ENCODE results near the gene IGSF6.
"Not testable (repeated sequence)": the region's sequence is repeated elsewhere in the genome, so short reads cannot be mapped to it uniquely, and the experiment has no call there.

IGSF6 gene

DNA sequence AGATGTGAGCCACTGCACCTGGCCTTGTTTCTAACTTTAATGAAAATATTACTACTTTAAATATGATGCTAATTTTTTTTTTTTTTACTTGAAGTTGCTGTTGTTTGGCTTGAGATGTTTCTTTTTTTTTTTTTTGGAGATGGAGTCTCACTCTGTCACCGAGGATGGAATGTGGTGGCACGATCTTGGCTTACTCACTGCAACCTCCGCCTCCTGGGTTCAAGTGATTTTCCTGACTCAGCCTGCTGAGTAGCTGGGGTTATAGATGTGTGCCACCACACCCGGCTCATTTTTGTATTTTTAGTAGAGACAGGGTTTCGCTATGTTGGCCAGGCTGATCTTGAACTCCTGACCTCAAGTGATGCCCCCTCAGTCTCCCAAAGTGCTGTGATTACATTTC lies 23.6 kb downstream of the IGSF6 start:
- no peak for DNase-seq (ENCODE audit: low read depth)

DNA sequence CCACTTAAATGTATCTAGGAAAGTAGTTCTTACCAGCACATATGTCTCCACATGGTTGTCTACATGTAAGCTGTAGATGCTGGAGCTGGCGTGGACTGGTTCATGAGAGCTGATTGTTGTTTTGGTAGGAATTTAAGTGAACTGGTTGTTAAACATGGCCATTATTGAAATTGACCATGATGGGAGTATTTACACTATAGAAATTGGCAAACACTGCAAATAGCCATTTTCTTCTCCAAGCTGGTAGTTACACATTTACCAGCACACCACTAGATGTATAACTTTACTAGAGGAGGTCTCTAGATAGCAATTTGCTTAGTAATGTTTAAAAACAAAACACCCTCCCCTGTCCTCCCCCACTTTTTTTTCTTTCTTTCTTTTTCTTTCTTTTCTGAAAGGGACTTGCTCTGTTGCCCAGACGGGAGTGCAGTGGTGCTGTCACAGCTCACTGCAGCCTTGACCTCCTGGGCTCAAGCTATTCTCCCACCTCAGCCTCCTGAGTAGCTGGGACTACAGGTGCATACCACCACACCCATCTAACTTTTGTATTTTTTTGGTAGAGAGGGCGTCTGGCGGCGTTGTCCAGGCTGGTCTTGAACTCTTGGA lies 24.2 kb downstream of the IGSF6 start:
- DNase-seq (ENCODE audit: low read depth), result no peak

DNA sequence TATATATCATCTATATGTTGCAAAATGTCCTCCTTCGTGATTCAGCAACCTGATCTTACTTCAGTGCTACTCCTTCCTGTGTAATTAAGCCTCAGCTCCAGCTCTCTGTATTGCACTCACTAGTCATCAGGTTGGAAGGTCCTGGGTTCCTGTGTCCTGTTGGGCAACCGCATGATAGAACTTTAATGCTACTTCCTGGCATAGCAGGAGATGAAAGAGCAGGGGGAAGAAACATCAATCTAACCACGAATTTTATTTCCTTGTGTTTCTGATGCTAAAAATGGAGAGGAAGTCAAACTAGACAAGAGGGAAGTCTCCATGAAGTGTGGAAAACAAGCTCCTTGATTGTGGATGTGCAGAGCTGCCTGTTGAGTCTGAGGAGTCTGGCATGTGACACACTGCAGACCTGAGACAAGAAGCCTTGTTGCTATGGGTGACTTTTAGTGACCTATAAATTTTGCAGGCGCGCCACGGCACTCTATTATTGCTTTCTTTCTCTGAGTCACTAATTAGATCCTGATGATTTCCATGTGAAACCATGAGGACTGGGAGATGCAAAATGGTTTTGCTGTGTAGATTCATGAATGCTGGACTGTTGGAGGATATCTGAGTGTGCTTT lies 25.6 kb downstream of the IGSF6 start:
- no peak for DNase-seq (ENCODE audit: low read depth)

DNA sequence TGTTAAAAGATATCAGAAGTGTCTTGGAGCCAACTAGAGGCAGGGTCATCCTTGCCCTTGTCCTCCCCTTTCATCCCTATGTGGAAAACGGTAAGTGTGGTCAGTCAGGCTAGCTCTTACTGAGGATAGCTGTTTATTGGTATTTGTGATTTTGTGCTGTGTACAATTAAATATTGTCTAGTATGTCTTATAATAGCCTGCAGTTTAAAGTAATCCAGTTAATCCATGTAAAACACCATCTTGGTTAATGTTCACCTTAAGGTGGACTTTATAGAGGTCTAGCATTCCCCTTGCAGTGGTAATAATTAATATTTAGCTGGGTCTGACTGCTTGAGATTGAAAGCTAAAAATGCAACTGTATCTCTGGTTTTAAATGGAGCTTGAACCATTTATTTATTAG lies 27.4 kb downstream of the IGSF6 start:
- no peak for DNase-seq (ENCODE audit: low read depth)

DNA sequence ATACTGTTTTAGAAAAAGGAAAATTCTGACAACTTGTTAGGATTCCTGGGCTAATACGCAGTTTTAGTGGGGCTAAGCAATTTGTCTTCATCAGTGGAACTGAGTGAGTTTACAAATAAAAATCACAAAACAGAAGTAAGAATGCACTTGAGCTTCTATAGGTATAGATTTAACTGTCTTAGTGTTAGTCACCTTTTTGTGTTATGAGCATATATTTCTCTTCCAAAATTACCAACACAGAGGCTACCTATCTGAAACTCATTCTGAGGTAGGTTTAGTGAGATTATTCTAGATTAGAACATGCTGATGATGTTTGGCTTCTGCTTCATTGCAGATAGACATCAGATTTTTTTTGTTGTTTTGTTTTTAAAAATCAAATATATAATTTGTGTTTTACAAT lies 29.9 kb downstream of the IGSF6 start:
- no peak for DNase-seq (ENCODE audit: low read depth)

DNA sequence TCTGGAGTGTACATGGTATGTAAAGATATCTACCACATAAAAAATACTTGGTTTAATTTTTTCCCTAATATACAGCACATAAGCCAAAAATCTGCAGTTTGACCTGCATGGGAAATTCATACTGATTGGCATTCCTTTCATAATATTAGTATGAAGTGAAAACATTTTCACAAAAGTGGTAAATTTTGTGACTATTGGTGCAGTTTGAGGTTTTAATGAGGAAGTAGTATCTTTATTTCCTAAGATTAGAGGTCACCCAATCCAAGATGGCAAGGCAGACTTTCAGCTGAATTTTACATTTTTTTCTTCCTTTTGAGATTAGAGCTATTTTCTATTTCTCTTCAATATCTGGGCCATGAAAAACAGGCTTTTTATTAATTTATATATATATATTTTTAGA lies 31.8 kb downstream of the IGSF6 start:
- no peak for DNase-seq (ENCODE audit: low read depth)

DNA sequence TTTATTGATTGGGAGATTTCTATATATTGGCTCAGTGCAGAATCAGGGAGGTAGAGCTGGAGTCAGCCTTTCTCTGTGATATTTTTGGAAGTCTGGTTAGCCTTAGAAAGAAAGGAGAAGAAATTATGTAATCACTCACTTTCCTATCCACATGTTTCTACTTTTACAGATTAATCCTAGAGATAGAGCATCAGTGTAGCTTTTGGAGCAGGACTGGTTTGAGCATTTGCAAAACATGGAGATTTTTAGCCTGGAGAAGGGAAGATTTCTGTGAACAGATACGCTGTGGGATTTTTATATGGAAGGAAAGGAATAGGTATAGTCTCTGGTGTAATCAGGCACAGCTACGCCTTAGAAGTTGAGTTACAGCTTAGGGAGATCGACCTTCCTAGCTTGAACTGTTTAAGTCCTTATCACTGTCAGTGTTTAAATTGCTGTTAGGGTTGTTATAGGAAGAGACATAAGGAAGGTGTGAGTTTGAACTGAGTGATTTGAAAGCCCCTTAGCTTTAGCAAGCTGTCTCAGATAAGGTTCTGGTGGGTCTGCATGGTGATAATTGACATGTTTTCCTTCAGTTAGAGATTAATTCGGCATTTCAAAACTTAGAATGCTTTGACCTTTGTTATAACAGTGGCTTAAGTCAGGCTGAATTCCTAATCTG lies 32.5 kb downstream of the IGSF6 start:
- no peak for DNase-seq (ENCODE audit: low read depth)

DNA sequence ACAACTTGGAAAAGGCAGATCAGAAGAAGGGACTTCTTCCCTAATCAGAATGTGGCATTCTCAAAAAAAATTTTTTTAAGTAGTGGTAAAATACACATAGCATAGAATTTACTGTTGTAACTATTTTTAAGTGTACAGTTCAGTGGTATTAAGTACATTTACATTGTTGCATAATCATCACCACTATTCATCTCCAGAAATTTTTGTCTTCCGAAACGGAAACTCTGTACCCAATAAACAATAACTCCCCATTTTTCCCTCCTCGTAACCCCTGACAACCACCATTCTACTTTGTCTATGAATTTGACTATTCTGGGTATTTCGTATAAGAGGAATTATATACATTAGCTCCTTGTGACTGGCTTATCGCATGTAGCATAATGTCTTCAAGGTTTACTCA lies 34.1 kb downstream of the IGSF6 start:
- no peak for DNase-seq (ENCODE audit: low read depth)

DNA sequence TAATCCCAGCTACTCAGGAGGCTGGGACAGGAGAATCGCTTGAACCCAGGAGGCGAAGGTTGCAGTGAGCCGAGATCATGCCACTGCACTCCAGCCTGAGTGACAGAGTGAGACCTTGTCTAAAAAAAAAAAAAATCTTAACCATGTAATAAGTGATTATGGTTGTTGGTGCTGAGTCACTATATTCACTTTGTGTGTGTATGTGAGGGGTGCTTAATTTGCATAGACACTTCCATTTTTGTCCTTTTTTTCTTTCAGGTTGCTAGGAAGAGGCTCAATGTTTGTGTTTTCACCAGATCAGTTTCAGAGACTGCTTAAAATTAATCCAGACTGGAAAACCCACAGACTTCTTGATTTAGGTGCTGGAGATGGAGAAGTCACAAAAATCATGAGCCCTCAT lies 34.8 kb downstream of the IGSF6 start:
- DNase-seq (ENCODE audit: low read depth), result no peak

DNA sequence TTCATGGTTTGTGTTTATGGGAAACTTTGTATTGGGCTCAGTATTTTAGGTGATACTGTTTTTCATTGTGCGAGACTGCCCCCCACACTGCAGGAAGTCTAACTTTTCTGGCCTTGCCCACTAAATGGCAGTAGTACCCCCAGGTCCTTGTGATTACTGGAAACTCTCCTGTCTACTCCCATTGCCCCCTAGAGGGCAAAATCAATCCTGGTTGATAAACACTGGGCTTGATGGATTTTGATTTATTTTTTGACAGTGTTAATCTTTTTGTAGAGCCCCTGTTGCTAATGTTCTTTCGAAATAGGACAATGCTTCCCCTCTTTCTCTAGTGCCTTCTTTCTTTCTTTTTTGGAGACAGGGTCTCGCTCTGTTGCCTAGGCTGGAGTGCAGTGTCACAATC lies 37.5 kb downstream of the IGSF6 start:
- no peak for DNase-seq (ENCODE audit: low read depth)

DNA sequence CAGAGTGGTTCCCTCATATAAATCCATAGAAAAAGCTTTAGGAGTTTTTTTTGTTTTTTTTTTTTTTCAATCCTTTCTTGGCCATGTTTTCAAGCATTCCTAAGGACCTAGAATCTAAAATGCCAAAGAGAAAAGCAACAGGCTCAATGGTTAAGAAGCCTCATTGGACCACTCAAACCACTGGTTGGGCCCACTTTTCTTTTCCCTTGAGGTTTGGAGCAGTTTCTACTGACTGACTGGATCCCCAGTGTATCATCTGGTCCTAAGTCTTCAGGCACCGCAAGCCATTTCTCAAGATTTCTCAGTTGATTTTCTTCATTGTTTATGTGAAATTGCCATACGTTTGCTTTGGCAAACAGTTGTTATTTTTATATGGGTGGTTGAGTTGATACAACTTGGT lies 38.6 kb downstream of the IGSF6 start:
- no peak for DNase-seq (ENCODE audit: low read depth)

DNA sequence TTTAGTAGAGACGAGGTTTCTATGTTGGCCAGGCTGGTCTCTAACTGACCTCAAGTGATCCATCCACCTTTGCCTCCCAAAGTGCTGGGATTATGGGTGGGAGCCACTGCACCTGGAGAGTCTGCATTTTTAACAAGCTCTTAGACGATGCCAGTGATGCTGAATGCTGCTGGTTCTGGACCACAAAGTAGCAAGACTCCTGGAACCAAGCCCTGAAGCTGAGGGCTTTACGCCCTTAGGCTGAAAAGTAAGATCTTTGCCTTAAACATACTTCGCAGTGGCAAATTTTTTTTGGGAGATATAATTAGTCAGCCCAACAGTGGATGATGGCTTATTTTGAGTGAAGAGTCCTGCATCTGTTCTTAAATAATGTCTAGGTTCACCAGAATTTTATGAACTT lies 39.0 kb downstream of the IGSF6 start:
- DNase-seq (ENCODE audit: low read depth), result no peak

DNA sequence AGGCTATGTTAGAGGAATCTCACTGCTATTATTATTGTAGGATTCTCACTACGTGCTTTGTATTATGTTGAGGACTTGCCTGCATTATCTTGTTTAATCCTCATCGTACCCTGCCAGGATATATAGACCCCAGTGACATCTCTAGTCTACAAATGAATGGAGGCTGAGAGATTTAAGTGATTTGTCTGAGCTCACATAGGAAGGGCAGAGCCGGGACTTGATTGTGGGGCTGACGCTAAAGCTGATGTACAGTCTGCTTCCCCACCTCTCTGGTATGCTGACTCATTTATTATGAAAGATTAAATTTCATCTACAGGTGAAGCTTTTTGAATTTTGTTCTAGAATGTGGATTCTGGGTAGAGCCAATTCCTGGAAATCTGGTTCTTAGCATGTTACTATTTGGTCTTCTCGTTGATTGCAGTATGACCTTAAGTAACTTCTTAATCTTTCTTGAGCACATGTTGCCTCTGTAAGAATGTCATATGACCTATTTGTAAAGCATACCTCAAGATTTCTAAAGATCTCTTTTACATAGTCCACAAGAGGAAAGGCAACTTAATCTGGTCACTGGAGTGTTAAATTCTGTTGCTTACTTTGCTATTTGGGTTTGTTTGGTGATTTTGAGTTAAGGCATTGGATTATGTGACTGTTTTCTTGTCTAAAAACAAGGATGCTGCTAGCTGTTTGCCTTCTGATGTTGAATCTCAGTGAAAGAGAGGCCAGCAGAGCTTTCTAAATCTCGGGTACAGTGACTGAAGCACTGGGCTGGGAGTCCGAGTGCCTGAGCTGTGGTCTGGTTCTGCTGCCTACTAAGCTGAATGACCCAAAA lies 40.6 kb downstream of the IGSF6 start:
- DNase-seq (ENCODE audit: low read depth), result no peak

DNA sequence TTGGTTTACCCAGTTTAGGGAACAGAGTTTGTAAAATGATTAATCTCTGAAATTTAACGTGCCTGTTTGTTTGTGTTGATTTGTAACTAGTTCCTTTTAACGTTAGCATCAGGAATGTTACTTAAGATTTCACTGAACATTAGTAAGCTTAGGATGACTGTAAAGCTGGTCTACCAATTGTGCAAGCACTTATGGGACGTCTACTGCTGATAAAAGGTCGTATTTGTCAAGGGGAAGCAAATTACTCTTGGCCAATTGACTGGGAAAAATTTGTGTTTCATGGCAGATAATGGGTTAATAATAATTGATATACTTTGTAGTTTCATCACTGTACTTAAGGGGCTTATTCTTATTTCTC lies 41.2 kb downstream of the IGSF6 start:
- no peak for DNase-seq (ENCODE audit: low read depth)

DNA sequence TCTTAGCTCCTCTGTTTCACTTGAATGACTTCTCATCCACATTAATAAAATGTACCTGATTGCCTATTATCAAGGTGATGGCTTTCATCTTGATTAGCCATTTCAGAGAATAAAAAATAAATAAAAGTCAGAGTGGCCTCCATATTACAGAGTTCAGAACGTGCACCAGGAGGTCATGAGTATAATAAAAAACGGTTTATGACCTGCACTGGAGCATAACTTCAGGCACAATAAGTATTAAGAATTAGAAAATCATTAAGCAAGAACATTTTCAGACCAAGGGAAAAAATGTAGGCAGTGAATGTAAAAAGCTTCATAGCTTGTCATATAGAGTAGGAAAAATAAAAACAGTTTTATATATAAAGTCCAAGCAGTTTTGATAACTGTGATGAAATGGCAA lies 41.6 kb downstream of the IGSF6 start:
- DNase-seq (ENCODE audit: low read depth), result no peak

DNA sequence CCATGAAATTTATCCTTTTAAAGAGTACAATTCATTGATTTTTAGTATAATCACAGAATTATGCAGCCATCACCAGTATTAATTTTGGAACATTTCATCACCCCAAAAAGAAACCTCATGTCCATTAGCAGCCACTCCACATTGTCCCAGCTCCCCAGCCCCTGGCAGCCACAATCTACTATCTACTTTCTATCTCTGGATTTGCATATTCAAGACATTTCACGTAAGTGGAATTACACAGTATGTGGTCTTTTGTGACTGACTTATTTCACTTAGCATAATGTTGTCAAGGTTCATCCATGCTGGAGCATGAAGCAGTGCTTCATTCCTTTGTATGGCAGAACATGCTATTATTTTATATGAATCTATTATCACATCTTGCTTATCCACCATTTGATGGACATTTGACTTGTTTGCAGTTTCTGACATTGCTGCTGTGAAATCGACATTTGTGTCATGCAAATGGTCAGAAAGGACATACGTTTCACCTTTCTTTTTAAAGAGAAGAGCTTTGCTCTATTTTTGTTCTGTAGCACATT lies 42.3 kb downstream of the IGSF6 start:
- no peak for DNase-seq (ENCODE audit: low read depth)

DNA sequence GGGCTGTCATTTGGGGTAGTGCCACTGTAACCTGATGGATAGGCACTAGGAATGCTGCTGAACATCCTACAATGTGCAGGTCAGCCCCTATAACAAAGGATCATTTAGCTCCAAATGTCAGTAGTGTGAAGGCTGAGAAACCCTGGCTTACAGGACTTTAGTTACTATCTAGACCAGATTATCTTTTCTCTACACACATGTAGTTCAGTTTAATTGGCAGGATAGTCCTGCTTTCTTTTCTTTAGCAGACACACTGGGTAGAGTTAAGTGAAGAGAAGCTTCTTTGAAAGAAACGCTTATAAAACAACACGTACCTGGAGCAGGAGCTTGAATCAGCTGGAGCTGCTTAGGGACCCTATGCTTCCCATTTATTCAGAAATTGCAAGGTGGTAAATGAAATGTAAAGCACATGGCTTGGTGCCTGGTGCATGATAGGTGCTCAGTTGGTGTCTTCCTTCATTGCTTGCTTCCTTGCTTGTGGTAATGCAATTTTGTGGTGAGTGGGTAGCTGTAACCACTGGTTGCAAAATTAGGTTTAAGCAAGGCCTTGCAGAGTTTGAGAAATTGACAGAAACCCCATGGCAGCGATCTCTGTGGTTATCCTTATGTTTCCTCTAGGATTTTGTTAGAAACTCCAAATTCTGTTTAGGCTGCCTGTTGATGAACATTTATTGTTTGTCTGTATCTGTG lies 43.6 kb downstream of the IGSF6 start:
- DNase-seq (ENCODE audit: low read depth), result no peak

DNA sequence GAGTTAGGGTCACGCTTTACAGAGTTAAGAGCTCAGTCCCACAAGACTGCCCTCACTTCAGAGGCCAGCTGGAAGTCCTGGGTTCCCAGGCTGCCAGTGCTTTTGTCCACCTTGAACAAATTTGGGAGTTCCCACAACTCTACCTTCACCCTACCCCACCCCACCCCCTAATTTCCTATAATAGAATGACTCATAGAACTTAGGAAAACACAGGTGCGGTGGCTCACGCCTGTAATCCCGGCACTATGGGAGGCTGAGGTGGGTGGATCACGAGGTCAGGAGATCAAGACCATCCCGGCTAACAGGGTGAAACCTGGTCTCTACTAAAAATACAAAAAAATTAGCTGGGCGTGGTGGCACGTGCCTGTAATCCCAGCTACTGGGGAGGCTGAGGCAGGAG lies 46.6 kb downstream of the IGSF6 start:
- not testable (repeated sequence) for DNase-seq (ENCODE audit: low read depth)

DNA sequence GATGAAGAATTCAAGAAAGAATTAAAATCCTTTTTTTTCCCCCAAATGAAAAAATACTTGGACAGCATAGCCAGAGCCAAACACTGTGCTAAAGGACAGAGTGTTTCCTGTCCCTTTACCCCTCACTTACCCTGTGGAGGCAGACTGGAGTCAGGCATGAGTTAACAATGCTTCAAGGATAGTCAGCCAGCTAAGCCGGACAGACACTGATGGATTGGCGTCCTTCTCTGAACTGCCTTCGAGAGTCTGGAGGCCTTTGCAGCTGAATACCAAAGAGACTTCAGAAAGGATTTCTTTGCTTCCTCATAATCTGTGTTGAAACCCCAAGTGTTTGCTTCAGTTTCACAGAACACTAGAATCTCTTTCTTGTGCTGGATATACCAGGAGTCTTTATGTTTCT lies 48.5 kb downstream of the IGSF6 start:
- DNase-seq (ENCODE audit: low read depth), result no peak

DNA sequence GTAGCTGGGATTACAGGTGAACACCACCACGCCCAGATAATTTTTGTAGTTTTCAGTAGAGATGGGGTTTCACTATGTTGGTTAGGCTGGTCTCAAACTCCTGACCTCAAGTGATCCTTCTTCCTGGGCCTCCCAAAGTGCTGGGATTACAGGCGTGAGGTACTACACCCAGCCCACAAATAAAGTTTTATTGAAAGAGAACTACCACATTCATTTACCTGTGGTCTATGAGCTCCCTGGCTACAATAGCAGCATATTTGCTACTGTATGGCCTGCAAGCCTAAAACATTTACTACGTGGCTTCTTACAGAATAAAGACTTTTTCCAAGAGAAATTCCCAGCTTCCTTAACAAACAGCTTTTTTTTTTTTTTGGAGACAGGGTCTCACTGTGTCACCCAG lies 49.6 kb downstream of the IGSF6 start:
- no peak for DNase-seq (ENCODE audit: low read depth)

DNA sequence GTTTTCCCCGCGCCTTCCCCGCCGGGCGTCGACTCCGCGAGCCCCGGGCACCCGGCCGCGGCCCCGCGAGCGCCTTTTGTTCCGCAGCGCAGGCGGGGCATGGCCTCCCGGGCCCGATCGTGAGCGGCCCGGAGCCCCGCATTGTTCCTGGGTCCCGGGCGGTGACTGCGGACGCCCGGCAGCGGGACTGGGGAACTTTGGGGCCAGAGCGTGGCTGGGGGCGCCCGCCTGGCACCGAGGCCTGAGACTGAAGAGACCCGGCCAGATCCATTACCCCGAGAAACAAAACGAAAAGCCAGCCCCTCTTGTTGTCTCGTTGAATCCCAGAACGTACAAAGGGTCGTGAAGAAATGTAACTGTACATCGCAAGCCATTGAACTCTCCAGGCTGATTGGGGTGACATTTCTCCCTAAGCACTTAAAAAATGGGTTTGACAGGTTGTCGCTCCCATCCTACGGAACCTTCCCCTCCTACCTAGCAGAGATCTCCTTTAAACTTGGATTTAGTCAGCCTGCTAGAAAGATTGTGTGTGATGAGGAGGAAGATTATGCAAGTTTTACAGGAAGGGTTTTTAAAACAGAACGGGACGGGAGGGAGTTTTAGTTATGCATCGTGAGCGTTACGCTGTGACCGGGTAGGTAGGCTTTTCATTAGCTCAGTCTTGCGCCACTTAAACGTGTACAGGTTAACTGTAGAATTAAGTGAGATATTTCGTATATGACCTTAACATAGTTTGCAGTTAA lies 52.2 kb downstream of the IGSF6 start:
- DNase-seq (ENCODE audit: low read depth), result no peak
